Stimulated activated CD8-positive, alpha-beta memory T cell treated with anti-CD3 and anti-CD28 coated beads, Interleukin-12 subunit alpha, Interleukin-12 subunit beta, amount 100 ng/mL, for 24 hours (primary cell): ENCODE results near the gene C1QTNF7.

ENCODE experiments used
- DNase-seq: peaks from one replicate; pipeline ENCODE4 v3.0.0-alpha.2; 2020; ENCODE audit errors: extremely low read depth

The C1QTNF7 gene, protein sequence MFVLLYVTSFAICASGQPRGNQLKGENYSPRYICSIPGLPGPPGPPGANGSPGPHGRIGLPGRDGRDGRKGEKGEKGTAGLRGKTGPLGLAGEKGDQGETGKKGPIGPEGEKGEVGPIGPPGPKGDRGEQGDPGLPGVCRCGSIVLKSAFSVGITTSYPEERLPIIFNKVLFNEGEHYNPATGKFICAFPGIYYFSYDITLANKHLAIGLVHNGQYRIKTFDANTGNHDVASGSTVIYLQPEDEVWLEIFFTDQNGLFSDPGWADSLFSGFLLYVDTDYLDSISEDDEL

GRCh38 chr4:15427701-15428100 is at the start of gene C1QTNF7:
Gene C1QTNF7 (plus strand): TSS chr4:15428033. CDS start chr4:15435744, 7,711 bp downstream.
- DNase-seq = no peak

DNA sequence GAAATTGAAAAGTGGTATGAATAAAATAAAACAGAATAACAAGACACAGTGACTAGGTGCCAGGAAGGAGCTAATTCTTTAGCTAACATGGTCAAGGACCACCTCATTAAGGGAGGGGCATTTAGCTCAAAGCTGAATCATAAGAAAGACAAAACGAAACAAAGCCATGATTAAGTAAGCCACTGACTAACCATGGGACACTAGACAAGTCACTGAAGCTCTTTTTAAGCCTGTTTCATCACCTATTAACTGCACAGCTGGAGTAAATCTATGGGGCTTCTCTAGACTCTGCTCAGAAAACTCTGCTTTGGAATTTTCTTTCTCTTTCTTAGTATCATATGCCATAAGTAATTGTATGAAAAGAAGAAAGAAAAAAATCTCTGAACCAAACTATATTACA is 49.8 kb upstream of the C1QTNF7 start:
- DNase-seq = no peak

DNA sequence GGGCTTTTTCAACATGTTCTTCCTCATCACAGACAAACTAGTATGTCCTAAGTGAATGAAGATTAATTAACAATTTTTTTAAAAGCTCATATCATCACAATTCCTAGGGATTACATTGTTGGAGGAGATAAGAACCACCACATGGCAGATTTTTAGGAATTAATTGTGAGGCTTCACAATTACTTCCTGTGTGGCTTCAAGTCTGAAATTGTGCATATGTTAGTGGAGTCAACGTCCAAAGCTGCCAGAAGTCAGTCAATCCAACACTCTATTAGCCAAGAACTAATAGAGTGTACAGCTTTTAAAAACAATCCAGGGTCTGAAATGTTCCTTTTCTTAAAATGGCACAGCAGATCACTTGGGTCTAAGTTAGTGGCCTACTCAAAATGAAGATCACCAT is 49.3 kb upstream of the C1QTNF7 start:
- DNase-seq = no peak

- no peak for DNase-seq
These were observed 46.0 kb upstream of the C1QTNF7 start for GRCh38 chr4:15381806-15382338.

DNA sequence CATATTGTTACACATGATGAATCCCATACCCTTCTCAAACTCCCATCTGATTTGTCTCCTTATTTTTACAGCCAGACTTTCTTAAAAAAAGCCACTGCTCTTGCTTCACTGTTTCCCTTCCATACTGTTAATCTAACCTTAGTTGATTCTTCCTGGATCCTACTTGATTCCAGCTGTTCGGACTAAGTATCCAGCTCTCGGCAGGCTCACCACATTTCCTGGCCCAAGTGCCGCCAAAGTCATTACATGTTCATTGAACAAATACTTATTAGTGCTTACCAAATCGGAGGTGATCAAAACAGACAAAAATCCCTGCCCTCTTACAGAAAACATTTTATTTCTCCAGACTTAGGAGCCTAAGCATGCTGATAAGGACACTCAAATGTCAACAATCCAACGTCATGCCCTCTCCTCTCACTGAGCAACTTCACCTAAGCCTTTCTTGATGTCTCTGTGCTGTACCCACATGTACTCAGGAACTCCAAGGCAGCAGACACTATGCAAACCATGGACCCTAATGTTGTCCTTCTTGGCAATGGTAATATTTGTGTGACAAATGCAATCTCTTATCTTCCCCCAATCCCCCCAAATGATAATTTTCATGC is 45.1 kb upstream of the C1QTNF7 start:
- no peak for DNase-seq

- DNase-seq = no peak
These were observed 42.3 kb upstream of the C1QTNF7 start for GRCh38 chr4:15385515-15385914.

DNA sequence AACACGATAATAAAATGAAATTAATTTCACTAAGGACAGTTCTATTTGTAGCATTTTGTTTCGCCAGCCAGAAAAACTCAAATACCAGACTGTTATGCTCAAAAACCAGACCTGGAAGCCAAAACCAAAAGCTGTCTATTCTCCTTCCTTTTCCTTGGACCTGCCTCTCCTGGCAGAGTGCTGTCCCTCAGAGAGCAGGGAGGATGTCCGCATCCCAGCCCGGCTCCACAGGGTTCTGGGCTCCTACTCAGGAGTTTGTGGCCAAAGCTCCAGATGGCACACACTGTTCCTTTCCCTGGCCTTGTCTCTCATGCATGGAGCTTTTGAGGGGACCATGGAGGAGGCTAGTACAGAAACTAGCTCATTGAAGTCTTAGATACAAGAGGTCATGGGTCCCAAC is 41.9 kb upstream of the C1QTNF7 start:
- DNase-seq = no peak

DNA sequence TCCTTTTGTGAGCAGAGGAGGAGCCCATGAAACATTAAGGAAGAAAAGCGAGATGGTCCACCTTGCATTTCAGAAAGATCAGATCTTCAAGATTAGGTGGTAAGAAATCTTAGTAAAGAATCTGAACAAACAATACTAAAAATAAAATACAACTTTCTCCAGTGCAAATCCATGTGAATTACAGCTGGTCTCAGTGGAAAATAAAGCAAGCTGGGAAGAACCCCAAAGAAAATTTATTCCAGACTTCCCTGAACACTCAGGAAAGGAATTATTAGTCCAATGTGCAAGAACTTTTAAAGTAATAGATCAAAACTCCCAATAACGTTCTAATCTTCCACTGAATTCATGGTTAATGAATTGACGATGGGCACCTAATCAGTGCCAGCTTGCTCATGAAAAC is 37.3 kb upstream of the C1QTNF7 start:
- DNase-seq = no peak

- no peak for DNase-seq
These were observed 35.6 kb upstream of the C1QTNF7 start for GRCh38 chr4:15392053-15392805.

DNA sequence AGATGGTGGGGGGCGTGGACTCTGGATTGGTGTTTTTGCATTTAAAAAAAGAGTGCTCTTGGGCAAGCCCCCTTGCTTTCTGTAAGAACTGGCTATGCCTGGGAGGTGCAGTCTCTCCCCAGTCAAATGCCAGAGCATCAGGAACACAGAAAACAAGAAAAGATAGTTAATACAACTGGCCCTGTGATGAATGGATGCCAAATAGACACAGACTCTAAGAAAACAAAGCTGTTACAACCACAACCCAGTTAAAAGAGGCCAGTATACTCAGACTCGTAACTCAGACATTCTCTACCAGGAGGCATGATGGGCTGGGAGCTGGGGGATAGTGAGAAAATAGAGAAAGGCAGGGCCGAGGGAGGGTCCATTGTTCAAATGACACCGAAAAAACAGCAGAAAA is 32.5 kb upstream of the C1QTNF7 start:
- DNase-seq = no peak

GRCh38 chr4:15396157-15396800 is 31.6 kb upstream of the C1QTNF7 start:
- DNase-seq = no peak

GRCh38 chr4:15398001-15398400 is 29.8 kb upstream of the C1QTNF7 start:
- no peak for DNase-seq

GRCh38 chr4:15398732-15399131 is 29.1 kb upstream of the C1QTNF7 start:
- no peak for DNase-seq

GRCh38 chr4:15400226-15400625 is 27.6 kb upstream of the C1QTNF7 start:
- no peak for DNase-seq

GRCh38 chr4:15400981-15401671 is 26.7 kb upstream of the C1QTNF7 start:
- DNase-seq = no peak

GRCh38 chr4:15402146-15402545 is 25.7 kb upstream of the C1QTNF7 start:
- DNase-seq = no peak

GRCh38 chr4:15402974-15403373 is 24.9 kb upstream of the C1QTNF7 start:
- DNase-seq = no peak

DNA sequence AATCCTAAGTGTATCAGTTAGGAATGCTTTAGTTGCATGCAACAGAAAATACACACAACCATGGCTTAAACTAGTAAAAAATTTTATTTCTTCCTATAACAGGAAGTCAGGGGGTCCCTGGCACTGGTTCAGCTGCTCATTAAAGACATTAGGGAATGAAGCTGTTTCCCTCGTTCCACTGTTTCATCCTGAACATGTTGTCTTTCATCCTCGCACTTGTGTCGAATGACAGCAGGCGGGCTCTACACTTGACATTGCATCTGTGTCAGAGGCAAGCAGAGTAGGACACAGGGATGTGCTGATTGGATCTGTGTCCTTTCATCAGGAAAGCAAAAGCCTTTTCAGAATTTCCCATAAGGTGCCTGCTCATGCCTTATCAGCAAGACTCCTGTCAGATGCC is 22.8 kb upstream of the C1QTNF7 start:
- no peak for DNase-seq

- DNase-seq = no peak
These were observed 17.1 kb upstream of the C1QTNF7 start for GRCh38 chr4:15410750-15411149.

DNA sequence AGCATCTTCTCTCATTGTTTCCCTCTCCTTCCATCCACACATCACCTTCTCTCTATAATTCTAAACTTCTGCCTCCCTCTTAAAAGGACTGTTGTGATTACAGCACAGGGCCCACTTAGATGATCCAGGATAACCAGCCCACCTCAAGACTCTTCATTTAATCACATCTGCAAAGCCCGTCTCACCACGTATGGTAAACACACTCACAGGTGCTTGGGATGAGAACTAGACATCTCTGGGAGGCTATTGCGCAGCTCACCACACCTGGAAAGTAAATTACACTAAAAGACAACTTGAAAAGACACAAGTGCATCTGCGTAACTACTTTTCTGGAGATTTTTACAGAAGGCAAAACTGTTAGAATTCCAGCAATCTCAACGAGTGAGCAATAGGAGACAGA is 15.4 kb upstream of the C1QTNF7 start:
- no peak for DNase-seq

DNA sequence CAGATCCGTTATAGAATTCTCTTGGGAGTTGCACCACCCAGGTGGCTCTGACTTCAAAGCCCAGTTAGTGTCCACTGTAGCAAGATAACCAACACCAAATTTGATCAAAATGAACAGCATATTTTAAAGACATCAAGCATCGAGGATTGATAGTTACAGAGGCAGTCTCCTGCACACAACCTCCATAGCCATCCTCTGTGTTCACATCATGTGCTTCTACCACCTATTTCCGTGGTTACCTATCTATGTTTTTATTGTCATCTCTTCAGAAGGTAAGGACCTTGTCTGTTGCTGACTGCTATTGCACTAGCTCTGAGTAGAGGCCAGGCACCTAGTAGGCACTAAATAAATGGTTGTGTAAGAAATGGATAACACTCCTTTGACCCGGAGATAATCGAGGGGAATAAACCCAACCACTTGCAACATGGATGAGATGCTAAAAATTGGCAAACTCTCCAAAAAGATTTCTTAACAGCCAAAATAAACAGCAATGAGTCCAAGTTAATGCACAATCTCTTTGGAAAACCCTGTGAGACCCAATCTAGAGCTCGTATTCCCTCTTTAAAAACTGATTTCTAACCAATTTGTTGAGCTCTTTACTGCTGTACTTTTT is 14.7 kb upstream of the C1QTNF7 start:
- DNase-seq = no peak
